Islet precursor cell (in vitro differentiated cells): ENCODE measurements around the gene GJD3.

ENCODE experiments used
- DNase-seq: peaks from one replicate; pipeline ENCODE4 v3.0.0-alpha.2; 2018

Gene GJD3

GRCh38 chr17:40340327-40340726, 24.2 kb downstream of the GJD3 start:
- DNase-seq, result no peak

GRCh38 chr17:40338941-40339649, 25.4 kb downstream of the GJD3 start:
- no peak for DNase-seq

- DNase-seq, result no peak
Measured at GRCh38 chr17:40338058-40338457, 26.5 kb downstream of the GJD3 start.

- no peak for DNase-seq
Measured at GRCh38 chr17:40337351-40337750, 27.2 kb downstream of the GJD3 start.

GRCh38 chr17:40335620-40336019, 28.9 kb downstream of the GJD3 start:
- DNase-seq, result no peak

GRCh38 chr17:40333781-40334448, 30.6 kb downstream of the GJD3 start:
- DNase-seq, result no peak

GRCh38 chr17:40331743-40332641, 32.5 kb downstream of the GJD3 start:
- DNase-seq, result no peak

- no peak for DNase-seq
Measured at GRCh38 chr17:40330850-40331470, 33.6 kb downstream of the GJD3 start.

- no peak for DNase-seq
Measured at GRCh38 chr17:40329839-40330794, 34.4 kb downstream of the GJD3 start.

- no peak for DNase-seq
Measured at GRCh38 chr17:40328386-40328766, 36.2 kb downstream of the GJD3 start.

- no peak for DNase-seq
Measured at GRCh38 chr17:40327735-40328385, 36.7 kb downstream of the GJD3 start.

- no peak for DNase-seq
Measured at GRCh38 chr17:40327244-40327729, 37.2 kb downstream of the GJD3 start.

- DNase-seq, result no peak
Measured at GRCh38 chr17:40326832-40327199, 37.7 kb downstream of the GJD3 start.

- DNase-seq, result no peak
Measured at GRCh38 chr17:40326014-40326831, 38.3 kb downstream of the GJD3 start.

GRCh38 chr17:40325156-40326013, 39.2 kb downstream of the GJD3 start:
- no peak for DNase-seq

GRCh38 chr17:40323391-40324381, 40.9 kb downstream of the GJD3 start:
- DNase-seq, result no peak

- no peak for DNase-seq
Measured at GRCh38 chr17:40322358-40323315, 41.9 kb downstream of the GJD3 start.
